ENCODE results near the gene MYCBP. TPM values are rescaled to one million over a fixed set of nuclear protein-coding genes. Genes with fewer than 3 reads are reported as not detected.

The MYCBP gene
- total RNA-seq, 4 donors from 2014 or later = 11.8 to 25.9 (median 14.8) TPM

DNA sequence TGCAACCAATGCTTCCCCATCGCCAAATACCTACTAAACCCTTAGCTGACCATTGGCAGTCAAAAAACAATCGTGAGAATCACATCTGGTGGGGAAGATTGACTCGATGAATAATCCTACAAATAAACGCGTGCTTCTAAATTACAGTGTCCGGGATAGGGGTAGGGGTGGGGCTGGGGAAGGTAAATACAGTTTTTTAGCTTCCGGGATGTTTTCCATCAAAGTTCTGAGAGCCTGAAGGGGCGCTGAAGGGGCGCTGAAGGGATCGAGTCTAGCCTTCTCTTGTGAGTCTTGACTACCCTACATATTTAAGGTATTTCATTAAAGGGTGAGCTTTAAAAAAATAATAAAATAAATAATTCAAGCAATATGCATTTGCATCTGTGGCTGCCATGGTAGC lies 54.1 kb downstream of the MYCBP start:
- peaks cover 0 to 12% (median 5%) of the 10 kb centered on the region in 4 donors for H3K4me1 ChIP-seq
- H3K4me3 ChIP-seq = no peak overlapping the region
- H3K27me3 ChIP-seq = peaks cover 0 to 16% of the 10 kb centered on the region in 2 donors
- H3K27ac ChIP-seq = no peak overlapping the region
- DNase-seq = no peak
- TF ChIP-seq POLR2A (IDR thresholded peaks at IDR 0.05) = no peak
- TF ChIP-seq, protein P1, sequence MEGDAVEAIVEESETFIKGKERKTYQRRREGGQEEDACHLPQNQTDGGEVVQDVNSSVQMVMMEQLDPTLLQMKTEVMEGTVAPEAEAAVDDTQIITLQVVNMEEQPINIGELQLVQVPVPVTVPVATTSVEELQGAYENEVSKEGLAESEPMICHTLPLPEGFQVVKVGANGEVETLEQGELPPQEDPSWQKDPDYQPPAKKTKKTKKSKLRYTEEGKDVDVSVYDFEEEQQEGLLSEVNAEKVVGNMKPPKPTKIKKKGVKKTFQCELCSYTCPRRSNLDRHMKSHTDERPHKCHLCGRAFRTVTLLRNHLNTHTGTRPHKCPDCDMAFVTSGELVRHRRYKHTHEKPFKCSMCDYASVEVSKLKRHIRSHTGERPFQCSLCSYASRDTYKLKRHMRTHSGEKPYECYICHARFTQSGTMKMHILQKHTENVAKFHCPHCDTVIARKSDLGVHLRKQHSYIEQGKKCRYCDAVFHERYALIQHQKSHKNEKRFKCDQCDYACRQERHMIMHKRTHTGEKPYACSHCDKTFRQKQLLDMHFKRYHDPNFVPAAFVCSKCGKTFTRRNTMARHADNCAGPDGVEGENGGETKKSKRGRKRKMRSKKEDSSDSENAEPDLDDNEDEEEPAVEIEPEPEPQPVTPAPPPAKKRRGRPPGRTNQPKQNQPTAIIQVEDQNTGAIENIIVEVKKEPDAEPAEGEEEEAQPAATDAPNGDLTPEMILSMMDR (IDR thresholded peaks at IDR 0.05) = no peak
- no peaks in the 10 kb centered on the region for H3K9me3 ChIP-seq
- no peaks in the 10 kb centered on the region for H3K36me3 ChIP-seq

DNA sequence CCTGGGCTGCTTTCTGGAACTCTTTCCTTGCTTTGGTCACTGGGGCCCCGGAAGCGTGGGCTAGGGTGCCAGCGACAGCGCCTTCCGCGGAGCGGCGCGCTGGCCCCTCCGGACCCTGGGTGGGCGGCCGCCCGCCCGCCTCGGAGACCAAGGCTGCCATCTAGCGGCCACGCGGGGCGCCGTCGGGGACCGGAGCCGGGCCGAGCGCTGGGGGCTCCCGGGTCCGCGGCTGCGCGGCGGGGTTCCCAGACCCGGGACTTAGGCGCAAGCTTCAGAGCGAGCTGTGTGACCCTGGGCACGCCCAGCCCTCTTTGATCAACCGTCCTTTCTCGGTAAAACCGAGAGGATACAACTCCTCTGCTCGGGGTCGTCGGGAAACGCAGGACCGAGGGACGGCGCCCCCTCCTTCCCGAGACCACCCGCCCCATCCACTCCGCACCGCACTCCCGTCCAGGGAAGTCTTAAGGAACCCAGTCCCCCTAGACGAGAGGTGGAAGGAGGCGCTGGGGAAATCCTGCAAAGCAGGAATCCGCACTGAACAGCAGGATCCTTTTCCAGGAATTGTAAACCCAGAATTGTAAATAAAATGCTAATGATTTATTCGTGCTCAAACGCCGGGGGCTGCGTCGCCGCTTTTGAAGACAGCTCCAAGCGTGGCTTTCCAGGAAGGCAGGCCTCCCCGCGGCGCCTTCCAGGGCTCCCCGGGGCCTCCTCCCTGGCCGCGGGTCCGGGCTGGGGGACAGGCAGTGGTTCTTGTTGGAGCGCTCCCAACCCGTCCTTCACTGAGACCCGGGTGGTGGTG lies 54.8 kb downstream of the MYCBP start:
- no peak for DNase-seq

DNA sequence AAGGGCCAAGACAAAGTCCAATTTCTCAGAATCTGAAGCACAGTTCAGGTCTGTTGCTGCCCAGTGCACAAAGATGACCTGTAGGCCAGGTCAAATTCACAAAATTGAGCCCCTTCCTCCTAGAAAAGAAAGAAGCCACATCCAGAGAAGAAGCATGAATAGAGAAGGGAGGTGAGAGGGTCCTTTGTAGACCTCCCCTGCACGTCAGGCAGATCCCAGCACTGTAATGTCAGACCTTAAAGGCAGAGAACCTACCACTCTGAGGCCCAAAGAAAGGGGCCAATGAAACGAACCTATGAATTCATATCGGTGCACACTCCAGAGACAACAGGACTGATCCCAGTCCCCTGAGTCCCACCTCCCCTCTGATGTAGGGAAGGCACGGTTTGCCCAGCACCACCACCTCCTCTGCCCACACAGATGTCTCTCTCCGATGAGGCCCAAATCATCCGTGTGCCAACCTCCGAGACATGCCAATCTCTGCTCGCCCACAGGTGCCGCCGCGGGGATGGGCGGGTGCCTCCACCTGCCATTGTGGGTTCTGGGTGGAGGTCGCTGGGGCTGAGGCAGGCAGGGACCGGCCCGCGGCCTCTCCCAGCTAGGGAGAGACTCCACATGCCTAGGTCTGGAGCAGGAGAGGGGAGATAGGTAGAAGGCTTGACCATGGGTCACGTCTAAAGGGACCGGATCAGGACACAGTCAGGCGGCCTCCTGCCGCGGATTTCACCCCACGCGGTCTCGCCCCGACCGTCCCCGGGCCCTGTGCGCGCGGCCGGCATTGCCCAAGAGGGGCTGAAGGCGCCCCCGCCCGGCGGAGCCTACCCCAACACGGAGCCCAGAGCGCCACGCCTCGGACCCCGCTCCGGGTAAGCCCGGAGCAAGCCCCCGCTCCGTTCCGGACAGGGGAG lies 55.6 kb downstream of the MYCBP start:
- DNase-seq = no peak
- TF ChIP-seq, protein P1 (IDR thresholded peaks at IDR 0.05) = no peak
- no peak for TF ChIP-seq POLR2A (IDR thresholded peaks at IDR 0.05)
- Histone ChIP-seq H3K36me3 (no peaks in the 10 kb centered on the region), H3K4me3 (peak overlapping the region in 3 of 4 donors; percentile 33 to 36 (median 34)), H3K4me1 (peaks cover 0 to 12% (median 5%) of the 10 kb centered on the region in 4 donors), H3K27ac (no peak overlapping the region), H3K27me3 (peaks cover 0 to 16% of the 10 kb centered on the region in 2 donors), H3K9me3 (no peaks in the 10 kb centered on the region)

More for the DNA sequence above, 54.8 kb downstream of the MYCBP start:
- Histone ChIP-seq H3K4me3 (peak overlapping the region in 3 of 4 donors; percentile 33 to 36 (median 34)), H3K4me1 (peaks cover 0 to 12% (median 5%) of the 10 kb centered on the region in 4 donors), H3K36me3 (no peaks in the 10 kb centered on the region), H3K27ac (no peak overlapping the region), H3K9me3 (no peaks in the 10 kb centered on the region), H3K27me3 (peaks cover 0 to 16% of the 10 kb centered on the region in 2 donors)
- no peak for TF ChIP-seq POLR2A (IDR thresholded peaks at IDR 0.05)
- TF ChIP-seq, protein P1 (IDR thresholded peaks at IDR 0.05) = peak in 5 of 6 experiments; percentile 45 to 75 (median 54)

DNA sequence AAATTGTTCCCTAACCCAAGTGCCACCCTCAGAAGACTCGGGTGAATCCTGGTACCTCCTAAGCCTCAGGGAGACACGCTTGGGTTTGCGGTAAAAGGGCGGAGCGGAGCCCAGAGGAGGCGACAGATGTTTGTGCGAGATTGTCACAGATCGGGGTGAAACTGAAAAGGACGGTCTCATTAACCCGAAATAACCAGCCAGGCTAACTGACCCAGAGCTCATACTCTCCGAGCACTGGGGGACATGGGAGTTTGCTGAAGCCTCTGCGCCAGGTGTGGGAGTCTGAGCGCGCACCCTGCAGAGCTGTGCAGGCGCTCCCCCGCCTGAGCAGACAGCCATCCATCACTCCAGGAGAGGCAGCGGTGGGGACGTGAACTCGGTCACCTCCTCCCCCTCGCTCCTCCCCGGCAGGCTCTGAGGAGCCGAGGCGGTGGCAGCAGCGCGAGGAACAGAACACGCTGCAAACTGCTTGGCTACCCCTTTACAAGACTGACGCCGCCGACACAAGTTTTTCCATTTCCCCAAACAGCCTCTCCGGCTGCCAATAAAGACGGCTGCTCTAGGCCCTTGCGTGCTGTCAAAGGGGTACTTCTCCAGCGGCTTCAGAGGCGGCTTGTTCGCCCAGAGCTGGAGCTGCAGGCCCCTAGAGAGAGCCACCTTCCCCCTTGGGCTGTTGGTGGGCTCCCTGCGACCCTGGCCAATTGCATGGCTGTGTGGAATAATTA lies 57.1 kb downstream of the MYCBP start:
- DNase-seq = no peak
- peaks cover 0 to 16% of the 10 kb centered on the region in 2 donors for H3K27me3 ChIP-seq

More for the DNA sequence above, 57.1 kb downstream of the MYCBP start:
- Histone ChIP-seq H3K36me3 (no peaks in the 10 kb centered on the region), H3K4me1 (peaks cover 0 to 12% (median 5%) of the 10 kb centered on the region in 4 donors), H3K4me3 (no peak overlapping the region), H3K9me3 (no peaks in the 10 kb centered on the region), H3K27ac (no peak overlapping the region)
- TF ChIP-seq POLR2A (IDR thresholded peaks at IDR 0.05) = no peak
- TF ChIP-seq, protein P1 (IDR thresholded peaks at IDR 0.05) = no peak

Measured in Peyer's patch (tissue), 4 donors.